Lung microvascular endothelial cell (primary cell): Measurements from ENCODE around the gene CD58. TPM values are rescaled to one million over a fixed set of nuclear protein-coding genes. Genes with fewer than 3 reads are reported as not detected.
A peak's percentile ranks its signal among the peaks of the same experiment; 100 is the strongest.

Experiments used
- DNase-seq, 2 donors: peaks; one replicate each; pipeline versions ENCODE4 v3.0.0 to v3.0.0-alpha.2; 2010; ENCODE audit warnings: low read depth in 2 of 2
- total RNA-seq: library from RNA; depleted of rRNA; stranded (reverse); fragments of >200 nt; gene quantifications from 2 replicates; pipeline ENCODE4 v1.2.1, GENCODE V29; 2014

The CD58 gene
- total RNA-seq, 1 donor from 2014 or later = 20.4 TPM

DNA sequence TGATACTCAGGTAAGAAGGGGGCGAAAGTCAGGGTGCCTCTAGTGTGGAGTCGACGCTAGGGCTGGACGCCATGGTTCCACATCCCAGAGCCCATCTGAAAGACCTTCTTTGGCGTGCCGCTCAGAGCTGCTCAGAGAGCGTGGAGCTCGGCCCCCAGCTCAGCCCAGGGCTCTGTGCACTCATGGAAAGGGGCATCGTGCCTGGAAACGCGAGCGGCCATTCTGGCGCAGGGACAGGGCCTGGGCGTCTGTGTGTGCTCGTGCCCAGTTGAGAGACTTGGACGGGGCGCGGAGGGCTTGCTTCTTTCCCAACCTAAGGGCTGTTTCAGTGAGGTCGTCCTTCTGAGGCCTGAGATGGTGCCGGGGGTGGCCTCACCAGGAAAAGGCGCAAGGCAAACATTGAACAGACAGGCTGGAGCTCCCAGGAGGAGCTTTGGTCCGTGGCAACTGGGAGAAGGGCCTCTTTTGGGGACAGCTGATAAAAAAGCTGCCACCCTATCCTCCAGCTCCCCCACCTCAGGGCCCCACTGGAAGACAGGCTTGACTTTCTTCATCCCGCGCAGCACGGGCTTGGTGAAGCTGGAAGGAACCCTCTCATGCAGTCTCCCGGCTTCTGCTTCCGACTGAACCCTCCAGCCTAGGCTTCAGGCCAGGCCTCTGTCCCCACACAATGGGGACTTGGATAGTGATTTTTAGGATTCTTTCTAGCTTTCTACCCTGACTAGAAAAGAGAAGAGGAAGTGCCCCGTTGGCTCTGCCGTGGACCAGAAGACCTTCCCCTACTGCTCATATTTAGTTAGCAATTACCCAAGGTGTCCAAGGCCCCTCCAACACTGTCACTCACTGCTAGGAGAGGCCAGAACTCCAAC is 77.1 kb downstream of the CD58 start:
- no peak for DNase-seq

DNA sequence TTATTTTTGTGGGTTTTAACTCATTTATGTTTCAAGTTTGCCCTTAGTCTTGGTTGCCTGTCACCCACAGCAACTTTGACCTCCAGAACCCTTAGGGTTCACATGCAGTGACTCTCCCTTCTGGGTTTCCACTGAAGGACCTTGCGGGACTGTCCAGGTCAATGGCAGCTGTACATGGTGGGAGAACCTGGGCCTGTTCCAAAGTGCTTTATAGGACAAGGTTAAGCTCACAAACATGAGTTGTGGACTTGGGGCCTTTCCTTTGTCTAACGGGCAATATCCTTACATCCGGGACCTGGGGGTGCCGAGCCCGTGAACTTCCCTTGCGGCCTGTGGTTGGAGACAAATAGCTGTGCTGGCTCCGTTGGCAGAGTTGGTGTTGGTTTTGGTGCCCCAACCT is 77.8 kb downstream of the CD58 start:
- DNase-seq = no peak

DNA sequence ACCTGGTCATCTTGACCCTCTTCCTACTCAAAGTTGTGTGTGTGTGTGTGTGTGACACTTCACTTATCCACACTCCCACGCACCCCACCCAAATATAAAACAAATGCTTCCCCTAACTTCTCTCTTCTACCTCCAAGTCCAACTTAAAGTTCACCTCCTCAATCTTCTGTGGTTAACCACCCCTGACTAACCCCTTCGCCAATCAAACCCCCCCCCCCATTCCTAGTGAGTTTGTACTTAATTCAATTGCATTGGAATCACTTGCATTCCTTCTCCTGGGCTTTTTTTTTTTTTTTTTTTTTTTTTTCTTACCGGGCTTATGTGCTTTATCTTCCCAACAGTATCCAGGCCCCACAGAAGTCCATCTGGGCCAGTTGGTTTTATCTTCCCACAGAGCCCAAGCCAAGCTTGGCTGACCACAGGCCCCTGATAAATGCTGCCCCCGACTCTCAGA is 78.4 kb downstream of the CD58 start:
- no peak for DNase-seq

DNA sequence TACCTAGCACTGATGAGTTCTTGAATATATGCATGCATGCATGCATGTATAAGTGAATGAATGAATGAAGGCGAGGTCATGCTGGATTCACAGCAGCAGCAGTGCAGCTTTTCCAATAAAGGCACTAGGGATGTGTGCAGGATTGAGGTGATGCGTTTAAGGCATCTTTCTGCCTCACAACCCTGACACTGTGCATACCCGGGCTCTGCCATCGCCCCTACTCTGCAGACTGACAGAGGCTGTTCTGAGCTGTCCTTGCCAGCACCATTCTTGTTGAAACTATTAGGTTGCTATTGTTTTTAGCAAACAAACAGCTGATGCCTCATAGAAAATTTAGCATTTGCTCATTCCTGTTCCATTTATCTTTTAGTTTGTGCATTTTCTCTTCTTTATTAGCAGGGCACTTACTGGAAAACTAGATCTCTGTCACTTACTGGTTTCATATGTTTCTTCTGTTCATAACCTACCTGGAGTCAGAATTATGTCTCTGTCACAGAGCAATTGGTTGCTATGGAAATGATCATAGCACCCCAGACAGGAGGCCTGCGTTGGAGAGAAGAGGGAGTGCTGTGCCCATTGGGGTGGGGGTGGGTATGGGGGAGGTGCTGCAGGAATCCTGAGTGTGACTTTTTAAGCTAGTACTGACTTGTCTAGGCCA is 79.0 kb downstream of the CD58 start:
- no peak for DNase-seq

DNA sequence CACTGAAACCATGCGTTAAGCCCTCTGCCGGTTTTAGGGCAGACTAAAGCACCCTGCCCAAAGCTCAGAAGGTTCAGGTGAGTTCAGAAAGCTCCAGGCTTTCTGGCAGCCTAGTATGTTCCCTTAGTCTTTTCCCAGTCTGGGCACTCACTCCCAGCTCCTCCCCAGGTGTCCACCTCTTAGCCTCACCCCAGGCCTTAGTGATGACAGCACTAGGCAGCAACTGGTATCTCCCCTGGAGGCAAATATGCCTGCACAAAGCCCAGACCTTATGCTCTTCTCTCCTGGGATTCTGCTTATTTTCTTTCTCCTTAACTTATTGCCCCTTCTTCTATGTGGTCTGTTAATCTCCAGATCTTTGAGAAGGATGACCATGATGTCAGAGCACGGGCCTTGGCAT is 80.2 kb downstream of the CD58 start:
- no peak for DNase-seq

DNA sequence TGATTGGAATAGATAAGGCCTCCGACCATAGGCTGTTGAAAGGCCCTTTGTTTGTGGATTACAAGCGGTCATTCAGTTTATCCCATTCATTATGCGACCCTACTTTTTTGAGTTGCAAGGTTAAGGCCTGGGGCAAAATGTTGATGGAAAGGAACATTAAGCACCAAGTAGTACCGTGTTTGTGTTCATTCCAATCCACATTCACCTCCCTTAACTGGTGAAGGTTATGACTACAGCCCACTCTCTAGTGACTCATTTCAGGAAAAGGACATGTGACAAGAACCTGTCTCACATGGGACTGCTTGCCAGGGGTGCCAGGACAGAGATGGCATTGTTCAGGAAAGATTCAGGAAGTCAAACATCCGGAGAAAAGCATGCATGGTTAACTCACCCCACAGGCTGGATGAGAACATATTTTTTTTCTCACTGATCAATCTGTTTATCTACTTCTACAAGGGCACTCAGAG is 81.6 kb downstream of the CD58 start:
- DNase-seq = peak; percentile 83 to 93

DNA sequence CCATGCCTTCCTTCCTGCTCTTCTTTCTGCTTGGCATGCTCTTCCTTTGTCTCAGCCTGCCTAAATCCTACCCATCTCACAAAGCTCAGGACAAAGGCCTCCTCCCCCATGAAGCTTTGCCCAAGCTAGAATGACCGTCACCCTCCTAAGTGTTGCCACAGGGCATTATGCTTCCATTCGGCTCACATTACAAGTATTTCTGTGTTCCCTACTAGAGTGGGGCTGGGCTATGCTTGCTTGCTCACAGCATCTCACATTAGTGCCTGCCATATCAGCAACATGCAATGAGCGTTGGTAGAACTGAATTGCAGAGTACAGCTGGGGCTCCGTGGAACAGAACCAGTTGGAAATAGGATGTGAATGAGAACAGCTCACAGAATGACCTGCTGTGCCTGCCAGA is 82.8 kb downstream of the CD58 start:
- no peak for DNase-seq

DNA sequence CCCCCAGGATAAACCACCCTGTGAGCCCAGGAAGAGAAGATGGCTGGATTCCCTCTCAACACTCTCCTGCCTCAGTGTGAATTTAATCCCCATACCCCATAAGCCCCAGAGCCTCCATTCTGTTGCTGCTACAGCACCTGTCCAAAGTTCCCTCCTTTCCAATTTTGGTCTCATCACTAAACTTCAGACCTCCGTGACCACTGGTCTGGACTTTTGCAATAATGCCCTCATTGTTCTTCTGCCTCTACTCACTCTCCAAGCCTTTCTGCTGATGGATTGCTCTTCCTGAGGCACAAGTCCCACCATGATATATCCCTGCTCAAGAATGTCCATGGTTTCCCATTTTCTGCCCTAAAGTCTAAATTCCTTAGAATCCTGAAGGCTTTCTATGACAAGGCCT is 83.2 kb downstream of the CD58 start:
- DNase-seq = no peak

DNA sequence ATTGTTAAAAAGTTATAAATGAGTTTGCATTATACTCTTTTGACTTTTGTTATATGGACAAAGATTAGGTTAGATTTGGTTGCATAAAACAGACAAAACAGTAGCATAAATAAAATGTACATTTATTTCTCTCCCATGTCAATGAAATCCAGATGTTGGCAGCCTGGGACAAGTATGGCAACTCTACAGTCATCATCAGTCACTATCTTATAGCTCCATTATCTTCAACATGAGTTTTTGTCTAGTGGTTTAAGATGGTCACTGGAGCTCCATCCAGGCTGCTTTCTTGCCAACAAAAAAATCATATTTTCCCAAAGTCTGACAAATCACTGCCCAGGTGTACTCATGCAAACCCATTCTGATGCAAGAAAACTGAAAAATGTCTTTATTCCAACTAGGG is 83.8 kb downstream of the CD58 start:
- DNase-seq = no peak

DNA sequence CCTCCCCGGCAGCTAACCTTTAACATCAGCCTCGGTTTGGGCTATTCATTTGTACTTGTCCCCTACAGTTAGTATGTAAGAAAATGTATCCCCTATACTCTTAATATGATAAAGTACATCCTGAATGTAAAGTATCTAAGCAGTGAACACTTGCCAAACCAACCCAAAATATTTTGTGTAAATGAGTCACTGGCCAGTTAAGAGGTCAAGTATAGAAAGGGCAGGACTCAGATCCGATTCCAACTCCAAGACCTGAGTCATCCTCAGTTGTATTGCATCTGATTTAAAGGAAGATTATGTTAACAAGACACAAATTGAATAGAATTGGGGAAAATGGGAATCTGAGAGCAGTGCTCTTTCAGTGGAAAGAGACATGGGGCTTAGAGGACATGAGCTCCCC is 84.4 kb downstream of the CD58 start:
- peak in 1 of 2 donors; percentile 64 for DNase-seq

DNA sequence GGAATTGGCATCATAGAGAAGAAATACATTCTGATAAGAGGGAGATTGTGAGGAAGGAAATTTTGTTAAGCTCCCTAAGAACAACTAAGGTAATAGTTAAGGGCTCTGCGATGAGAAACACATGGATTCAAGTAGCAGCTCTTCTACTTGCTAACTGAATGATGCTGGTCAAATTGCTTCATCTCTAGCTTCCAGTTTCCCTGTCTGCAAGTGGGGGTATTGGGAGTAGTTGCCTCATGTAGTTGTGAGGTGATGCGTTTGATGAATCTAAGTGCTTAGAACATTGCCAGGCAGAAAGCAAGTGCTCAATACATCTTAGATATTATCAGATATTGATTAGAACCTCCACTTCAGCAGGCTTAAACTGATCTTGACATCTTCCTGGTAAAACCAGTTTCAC is 84.8 kb downstream of the CD58 start:
- no peak for DNase-seq

DNA sequence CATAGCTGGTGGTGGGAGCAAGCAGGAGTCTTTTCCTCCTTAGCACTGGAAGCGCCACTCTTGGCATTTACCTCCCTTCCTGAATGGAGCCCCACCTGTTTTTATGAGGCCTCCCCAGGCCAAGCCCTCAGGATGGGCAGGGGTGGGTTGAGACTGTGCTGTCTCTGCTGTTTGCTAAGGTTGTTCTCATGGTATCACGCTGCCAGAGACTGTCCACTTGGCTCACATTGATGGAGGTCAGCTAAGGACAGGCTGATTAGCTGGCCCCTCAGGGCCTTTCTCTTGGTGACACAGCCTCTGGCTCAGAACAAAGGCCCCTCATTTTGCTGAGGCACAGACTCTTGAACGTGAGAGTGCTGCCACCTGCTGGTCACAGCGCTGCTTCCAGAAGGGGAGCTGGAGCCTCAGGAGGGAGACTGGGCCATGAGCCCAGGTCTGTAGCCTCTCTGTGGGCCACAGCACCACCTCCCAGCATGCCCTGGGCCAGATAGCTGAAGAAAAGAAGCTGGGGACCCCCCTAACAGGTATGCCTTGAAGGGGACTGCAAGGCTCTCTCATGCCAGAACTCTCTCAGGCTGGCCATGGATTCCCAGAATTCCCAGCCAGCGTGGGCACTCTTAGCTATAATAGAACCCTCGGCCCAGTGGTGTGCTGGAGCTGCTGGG is 85.6 kb downstream of the CD58 start:
- DNase-seq = peak; percentile 84 to 93

DNA sequence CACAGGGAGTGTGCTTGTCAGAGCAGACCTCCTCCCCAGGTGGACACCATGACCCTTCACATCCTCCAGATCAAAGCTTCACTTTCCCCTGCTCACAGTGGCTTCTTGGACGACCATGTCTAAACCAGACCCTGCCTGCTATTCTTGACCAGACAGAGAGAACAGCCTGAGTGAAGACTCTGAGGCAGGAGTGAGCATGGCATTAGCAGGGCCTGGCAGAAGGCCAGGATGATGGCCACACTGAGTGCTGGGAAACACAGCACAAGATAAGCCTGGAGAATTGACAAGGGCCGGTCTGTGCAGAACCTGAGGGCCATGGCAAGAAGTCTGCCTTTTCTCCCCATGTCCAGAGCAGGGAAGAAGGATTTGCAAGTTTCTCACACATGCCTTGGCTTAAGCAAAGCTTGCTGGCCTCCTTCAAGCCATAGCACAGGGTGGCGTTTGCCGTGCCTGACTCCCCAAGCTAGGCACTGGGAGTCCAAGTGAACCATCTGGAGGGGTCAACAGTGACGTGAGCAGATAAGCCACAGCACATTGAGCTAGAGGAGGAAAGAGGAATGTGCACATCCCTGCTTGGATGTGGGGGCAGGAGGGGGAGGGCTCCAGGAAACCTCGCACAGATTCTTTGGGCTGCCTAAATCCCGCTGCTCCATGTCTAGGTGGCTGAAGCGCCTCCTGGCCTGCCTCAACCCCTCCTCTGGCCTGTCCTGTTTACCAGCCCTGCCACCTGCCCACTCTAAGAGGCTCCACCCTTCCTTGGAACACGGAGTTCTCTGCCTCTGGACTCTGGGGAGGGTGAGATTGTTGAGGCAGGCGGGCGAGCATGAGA is 87.1 kb downstream of the CD58 start:
- no peak for DNase-seq

DNA sequence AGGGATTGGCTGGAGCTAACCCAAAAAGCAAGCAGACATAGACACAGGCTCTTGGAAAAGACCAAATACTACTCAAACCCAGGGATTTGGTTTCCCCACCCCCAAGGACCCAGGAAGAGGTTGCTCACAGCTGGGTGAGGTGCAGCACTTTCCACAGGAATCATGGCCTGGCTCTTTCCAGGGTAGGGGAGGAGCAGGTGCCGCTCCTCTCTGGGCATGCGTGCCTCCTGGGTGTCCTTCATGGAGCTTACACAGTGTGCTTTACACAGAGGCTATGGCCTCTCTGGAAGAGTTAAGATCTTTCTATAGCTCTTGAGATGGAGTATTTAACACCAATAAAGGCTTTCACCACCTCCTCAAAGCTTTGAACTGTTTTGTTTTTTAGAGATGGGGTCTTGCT is 88.3 kb downstream of the CD58 start:
- DNase-seq = no peak

DNA sequence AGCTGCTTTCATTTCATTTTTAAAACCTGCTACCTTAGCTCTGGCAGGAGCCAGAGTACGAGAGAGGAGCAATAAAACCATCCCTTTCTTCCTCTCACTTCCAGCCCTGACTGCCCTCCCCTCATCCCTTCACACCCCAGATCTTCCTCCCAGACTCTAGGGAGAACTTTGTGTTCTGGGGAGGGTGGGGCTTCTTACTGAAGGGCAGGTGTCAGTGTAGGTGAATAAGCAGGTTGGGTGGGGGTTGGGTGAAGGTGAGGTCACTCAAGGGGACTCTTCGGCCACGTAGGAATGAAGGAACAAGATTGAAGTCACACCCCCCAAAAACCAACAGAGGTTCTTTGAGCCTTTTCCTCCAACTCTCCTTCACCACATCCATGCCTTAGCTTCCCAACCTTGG is 88.9 kb downstream of the CD58 start:
- no peak for DNase-seq

DNA sequence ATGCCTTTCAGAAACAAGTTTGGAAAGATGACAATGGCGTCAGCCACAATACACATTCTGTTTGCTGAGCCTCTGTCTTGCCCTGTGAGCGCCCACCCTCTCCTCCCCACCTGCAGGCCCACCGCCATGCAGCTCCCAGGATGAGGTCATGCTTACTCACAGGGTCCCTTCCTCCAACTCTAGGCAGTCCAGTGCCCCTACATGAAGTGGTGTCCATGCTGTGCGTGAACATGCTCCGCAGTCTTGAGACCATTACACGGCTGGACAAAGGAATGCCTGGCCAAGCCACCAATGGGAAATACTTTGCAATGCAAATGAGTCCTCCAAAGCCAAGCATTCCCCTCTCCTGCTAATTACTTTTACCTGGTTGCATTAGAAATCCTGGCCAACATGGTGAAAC is 92.2 kb downstream of the CD58 start:
- no peak for DNase-seq

DNA sequence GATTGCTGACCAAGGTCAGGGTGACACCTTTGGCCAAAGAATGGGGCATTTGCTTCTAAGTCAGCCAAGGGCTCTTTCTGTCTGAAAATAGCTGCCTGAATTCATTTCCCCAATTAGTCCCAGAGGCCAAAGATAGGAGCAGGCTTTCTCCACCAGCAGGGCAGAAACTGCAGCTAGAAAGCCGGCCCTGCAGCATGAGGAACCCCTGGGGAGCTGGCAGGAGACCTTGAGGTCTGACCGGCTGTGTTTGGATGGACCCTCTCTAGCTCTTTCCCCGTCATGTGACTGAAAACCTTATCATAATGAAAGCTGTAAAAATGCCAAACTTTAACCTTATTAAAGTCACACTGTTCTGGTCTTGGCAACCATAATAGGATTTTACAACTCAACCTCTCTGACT is 93.4 kb downstream of the CD58 start:
- DNase-seq = no peak

DNA sequence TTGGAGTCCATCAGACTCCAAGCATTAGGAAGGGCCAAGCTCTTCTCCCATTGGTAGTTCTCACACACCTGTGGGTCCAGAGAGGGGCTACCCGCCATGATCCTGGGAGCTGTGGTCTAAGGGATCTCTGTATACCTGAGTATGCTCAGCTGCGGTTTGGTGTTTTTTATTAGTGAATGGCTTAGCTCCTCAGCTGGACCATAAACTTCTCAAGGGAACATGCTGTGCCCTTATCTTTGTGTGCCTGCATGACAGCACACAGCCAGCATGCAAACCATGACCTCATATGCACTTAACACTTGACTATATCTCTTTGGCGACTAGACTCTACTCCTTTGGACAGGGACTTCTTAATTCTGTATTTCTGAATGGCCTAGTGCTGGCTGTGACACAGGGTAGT is 94.5 kb downstream of the CD58 start:
- DNase-seq = no peak

DNA sequence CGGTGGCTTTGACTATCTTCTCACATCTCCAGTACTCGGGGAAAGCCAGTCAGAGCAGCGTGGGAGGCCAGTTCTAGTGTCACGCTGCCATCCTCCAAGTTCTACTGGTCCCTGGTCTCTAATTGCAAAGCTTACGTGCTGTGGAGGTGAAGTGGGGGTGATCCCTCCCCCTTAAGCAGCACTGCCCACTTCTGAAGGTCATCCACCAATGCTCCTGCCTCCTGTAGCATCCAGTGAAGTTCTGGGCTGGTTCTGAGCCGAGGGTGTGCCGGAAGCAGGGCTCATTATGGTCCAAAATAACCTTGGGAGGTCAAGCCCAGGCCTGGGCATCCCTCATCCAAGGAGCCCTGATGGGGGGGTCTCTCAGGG is 95.0 kb downstream of the CD58 start:
- DNase-seq = no peak

DNA sequence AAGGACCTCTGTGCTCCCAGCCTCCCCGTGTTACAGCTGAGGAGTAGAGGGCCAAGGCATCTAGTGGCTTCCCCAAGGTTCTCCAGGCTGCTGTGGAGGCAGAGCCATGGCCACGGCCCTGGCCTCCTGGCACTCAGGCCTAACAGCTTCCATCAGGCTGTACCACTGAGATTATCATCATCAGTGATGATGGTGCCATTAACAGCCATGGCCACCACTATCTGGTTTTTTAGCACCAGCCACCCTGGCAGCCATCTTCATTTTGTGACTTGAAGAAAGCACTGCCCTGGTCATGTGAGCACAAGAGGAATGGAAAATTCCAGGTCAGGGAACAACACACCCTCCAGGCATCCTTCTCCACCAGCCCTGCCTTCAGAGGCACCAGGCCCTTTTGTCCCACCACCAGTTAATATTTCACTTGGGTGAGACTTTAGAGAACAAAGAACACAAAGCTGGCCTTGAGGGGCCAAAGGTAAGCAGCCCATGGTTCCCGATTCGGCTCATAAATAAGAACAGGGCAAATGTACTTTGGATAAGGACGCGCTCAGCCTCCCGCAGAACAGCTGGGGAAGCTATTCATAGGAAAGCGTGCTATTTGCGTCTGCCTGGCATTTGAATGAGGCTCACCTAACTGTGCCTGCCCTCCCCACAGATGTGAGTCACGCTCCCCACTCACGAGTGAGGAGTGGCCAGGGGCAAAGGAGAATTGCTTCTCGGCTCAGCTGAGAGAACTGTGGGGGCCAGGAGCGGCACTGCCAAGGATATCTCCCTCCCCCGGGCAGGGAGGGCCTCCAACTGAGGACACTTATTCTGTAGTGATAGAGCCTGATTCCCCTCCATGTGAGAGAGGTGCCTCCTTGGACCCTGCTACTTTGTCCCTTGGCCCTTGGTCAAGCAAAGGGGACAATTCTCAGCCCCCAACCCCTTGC is 95.6 kb downstream of the CD58 start:
- no peak for DNase-seq
